ENCODE measurements around the gene NHLRC2.
A peak's percentile ranks its signal among the peaks of the same experiment; 100 is the strongest.
"Not testable (repeated sequence)": the region's sequence is repeated elsewhere in the genome, so short reads cannot be mapped to it uniquely, and the experiment has no call there.

Gene NHLRC2

DNA sequence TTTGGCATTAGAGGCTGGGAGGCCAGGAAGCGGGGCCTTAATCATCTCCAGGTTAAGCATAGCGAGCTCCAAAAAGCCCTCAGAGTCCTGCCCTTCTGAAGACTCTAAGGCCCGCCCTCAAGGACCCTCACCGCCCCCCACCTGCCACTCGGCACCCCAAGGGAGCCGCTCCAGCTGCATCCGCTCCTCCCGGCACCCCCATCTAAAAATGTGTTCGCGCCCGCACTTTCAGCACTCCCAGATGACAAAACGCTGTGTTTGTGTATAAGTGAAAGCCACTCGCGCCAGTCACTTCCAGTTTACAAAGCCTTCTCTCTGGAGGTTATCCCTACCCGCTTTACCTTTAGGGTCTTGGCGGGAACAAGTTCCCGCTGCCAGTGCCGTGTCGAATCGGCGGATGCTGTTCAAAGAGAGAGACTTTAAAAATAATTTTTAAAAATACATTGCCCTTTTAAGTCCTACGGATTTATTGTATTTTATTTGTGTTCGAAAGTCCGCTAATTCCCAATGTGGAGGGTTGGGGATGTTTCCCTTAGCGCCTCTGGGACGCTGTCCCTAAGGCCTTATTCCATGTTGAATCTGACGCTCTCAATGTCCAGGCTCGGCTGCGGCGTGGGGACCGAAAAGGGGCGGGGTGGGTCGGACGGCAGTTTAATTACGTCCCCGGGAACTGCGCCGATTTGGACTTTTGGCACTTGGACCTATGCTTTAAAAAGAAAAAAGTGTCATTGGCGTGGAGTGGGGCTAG lies at the start of gene NHLRC2, which contains the start of gene DCLRE1A:
Gene NHLRC2, plus strand, starts transcription at position 649 of the 748 bp plus-strand sequence. CDS start 212 bp downstream, outside the sequence.
Gene DCLRE1A, minus strand, starts transcription at position 70 of the 748 bp plus-strand sequence. CDS start 900 bp downstream, outside the sequence.
- peak; percentile 74 for DNase-seq (ENCODE audit: low spot score)
- CTCF ChIA-PET, result no interaction called here
- peak within 1 kb of the TSS; percentile 87 for H3K27ac ChIP-seq
- POLR2A ChIA-PET (ENCODE audit: low non-redundant PET), result no interaction called here
- no peak for TF ChIP-seq CTCF (conservative IDR thresholded peaks at IDR 0.05; ENCODE audit: low read depth)

DNA sequence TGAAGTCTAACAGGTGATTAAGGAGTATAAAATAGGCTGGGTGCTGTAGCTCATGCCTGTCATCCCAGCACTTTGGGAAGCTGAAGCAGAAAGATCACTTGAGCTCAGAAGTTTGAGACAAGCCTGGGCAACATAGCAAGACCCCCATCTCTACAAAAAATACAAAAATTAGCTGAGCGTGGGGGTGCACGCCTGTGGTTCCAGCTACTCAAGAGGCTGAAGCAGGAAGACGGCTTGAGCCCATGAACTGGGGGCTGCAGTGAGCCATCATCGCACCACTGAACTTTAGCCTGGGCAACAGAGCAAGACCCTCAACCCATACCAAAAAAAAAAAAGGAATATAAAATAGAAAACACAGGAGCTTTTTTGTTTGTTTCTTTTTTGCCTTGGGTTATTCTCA lies 48.0 kb upstream of the NHLRC2 start:
- no peak overlapping the region for H3K27ac ChIP-seq
- CTCF ChIA-PET, result interaction anchor here (0.6 to 0.8 kb wide), 2 partner anchors 14 to 16 kb away, joined by 3 read pairs; no protein-coding TSS in a partner anchor
- no peak for TF ChIP-seq CTCF (conservative IDR thresholded peaks at IDR 0.05; ENCODE audit: low read depth)
- POLR2A ChIA-PET (ENCODE audit: low non-redundant PET), result no interaction called here
- DNase-seq (ENCODE audit: low spot score), result no peak

DNA sequence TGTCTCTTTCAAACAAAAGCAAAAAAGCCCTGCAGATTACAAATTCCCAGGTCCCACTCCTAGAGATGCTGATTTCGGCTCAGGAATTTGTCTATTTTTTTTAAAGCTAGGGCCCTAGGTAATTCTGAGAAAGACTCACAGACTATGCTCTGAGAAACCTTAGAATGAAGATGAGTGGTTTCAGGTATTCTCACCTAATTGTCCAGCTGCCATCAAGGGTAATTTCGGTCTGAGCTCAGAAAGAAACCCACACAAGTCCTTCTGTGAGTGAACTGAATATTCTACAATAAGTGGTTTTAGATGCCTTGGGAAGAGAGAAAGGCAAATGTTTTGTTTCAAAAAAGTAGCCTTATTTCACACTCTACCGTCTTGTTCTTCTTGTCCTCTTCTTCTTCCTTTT lies 46.3 kb upstream of the NHLRC2 start:
- ChIA-PET CTCF (no interaction called here), POLR2A (ENCODE audit: low non-redundant PET) (no interaction called here)
- H3K27ac ChIP-seq, result no peak overlapping the region
- no peak for DNase-seq (ENCODE audit: low spot score)
- TF ChIP-seq CTCF (conservative IDR thresholded peaks at IDR 0.05; ENCODE audit: low read depth), result no peak

DNA sequence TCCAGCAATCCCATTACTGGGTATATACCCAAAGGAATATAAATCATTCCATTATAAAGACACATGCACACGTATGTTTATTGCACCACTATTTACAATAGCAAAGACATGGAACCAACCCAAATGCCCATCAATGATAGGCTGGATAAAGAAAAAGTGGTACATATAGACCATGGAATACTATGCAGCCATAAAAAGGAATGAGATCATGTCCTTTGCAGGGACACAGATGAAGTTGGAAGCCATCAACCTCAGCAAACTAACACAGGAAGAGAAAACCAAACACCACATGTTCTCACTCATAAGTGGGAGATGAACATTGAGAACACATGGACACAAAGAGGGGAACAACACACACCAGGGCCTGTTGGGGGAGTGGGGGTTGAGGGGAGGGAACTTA lies 39.8 kb upstream of the NHLRC2 start:
- H3K27ac ChIP-seq; POLR2A ChIA-PET (ENCODE audit: low non-redundant PET): not testable (repeated sequence)

DNA sequence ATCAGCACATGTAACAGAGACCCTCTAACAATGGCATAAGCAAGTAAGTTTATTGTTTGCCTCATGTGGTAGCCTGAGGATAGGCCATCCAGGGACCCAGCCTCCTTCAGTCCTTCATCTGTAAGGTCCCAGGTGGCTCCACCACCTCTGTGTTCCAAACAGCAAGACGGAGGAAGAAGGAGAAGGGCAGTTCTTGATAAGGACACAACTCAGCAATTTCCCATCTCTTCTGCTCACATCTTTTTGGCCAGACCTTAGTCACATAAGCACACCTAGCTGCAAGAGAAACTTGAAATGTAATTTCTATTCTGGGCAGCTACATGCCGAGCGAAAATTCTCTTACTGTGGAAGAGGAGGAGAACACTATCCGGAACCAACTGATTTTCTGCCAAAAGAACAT lies 34.5 kb upstream of the NHLRC2 start:
- POLR2A ChIA-PET (ENCODE audit: low non-redundant PET), result no interaction called here
- CTCF ChIA-PET, result interaction anchor here (0.7 kb wide), 1 partner anchor 13 kb away, joined by 6 read pairs; no protein-coding TSS in a partner anchor
- H3K27ac ChIP-seq, result no peak overlapping the region
- DNase-seq (ENCODE audit: low spot score), result no peak
- no peak for TF ChIP-seq CTCF (conservative IDR thresholded peaks at IDR 0.05; ENCODE audit: low read depth)

More for the DNA sequence above, 39.8 kb upstream of the NHLRC2 start:
- CTCF ChIA-PET; DNase-seq (ENCODE audit: low spot score): not testable (repeated sequence)

DNA sequence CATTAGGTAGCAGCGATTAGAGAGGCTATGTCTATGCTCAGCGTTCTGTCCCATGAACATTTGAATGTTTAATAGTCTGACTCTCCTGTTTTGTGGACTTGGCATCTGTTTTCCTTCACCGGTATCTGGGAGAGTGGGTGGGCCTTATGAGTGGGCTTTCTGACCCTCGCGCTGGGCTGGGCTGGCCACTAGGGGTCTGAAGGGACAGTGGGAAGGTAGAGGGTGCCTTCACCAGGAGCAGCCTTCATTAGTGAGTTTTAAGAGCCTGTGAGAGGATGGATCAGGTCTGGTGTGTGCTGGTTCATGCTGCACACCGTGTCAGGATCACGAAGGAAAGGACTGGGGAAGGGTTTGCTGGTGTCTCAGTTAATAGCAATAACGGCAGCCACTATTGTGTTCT lies 34.0 kb upstream of the NHLRC2 start:
- H3K27ac ChIP-seq, result no peak overlapping the region
- ChIA-PET POLR2A (ENCODE audit: low non-redundant PET) (no interaction called here), CTCF (no interaction called here)
- no peak for TF ChIP-seq CTCF (conservative IDR thresholded peaks at IDR 0.05; ENCODE audit: low read depth)
- no peak for DNase-seq (ENCODE audit: low spot score)

GRCh38 chr10:113821306-113821705 lies 33.2 kb upstream of the NHLRC2 start:
- DNase-seq (ENCODE audit: low spot score); CTCF ChIA-PET; H3K27ac ChIP-seq; POLR2A ChIA-PET (ENCODE audit: low non-redundant PET): not testable (repeated sequence)

Measured in RWPE1 (cell line).